Activated B cell treated with CpG ODN at 0.5 μM for 24 hours (primary cell): ENCODE data around the gene RTN4RL2. TPM values are rescaled to one million over a fixed set of nuclear protein-coding genes. Genes with fewer than 3 reads are reported as not detected.
A peak's percentile ranks its signal among the peaks of the same experiment; 100 is the strongest.

Source experiments
- ATAC-seq: fragments of 200-7000 bp; cut with Tn5 transposase; one replicate; pipeline ENCODE4 v1.10.0; 2021; ENCODE audit warnings: low read depth, mild to moderate bottlenecking, moderate library complexity
- CTCF ChIA-PET: fragments of 350-600 bp; sonication (Branson Sonifier 250); formaldehyde crosslinking; loops from one replicate; lab custom pipeline; 2021; ENCODE audit warnings: antibody characterized with exemption; lab: Charles Lee
- POLR2A ChIA-PET: fragments of 350-600 bp; sonication (Branson Sonifier 250); formaldehyde crosslinking; loops from one replicate; lab custom pipeline; 2021; ENCODE audit warnings: antibody characterized with exemption; lab: Charles Lee
- DNase-seq: peaks from one replicate; pipeline ENCODE4 v3.0.0; 2022
- H3K27ac Mint-ChIP-seq: one replicate; pipeline ENCODE4 v1.8.0; 2020; ENCODE audit warnings: mixed read lengths
- H3K27me3 Mint-ChIP-seq: one replicate; pipeline ENCODE4 v1.8.0; 2021; ENCODE audit warnings: mixed read lengths
- H3K36me3 Mint-ChIP-seq: one replicate; pipeline ENCODE4 v1.8.0; 2021; ENCODE audit warnings: low read depth, mixed read lengths
- H3K4me1 Mint-ChIP-seq: one replicate; pipeline ENCODE4 v1.8.0; 2021; ENCODE audit warnings: mixed read lengths
- H3K4me3 Mint-ChIP-seq: one replicate; pipeline ENCODE4 v1.8.0; 2020; ENCODE audit warnings: mild to moderate bottlenecking, mixed read lengths
- H3K9me3 Mint-ChIP-seq: one replicate; pipeline ENCODE4 v1.8.0; 2020; ENCODE audit warnings: mixed read lengths
- intact Hi-C: fragments of 100-400 bp; cut with micrococcal nuclease; formaldehyde crosslinking; loops from one replicate; pipeline ENCODE4 v1.15.1; 2024
- total RNA-seq: library from RNA; stranded (reverse); gene quantifications from 2 replicates; pipeline ENCODE4 v1.2.3, GENCODE V29; 2022
- TF ChIP-seq, protein P1 (sequence below): fragments of 200-600 bp; IDR thresholded peaks from one replicate; pipeline ENCODE4 v1.8.0; 2022; ENCODE audit warnings: antibody characterized with exemption, mild to moderate bottlenecking

Gene RTN4RL2
- total RNA-seq, 1 donor from 2014 or later: 0.13 TPM

DNA sequence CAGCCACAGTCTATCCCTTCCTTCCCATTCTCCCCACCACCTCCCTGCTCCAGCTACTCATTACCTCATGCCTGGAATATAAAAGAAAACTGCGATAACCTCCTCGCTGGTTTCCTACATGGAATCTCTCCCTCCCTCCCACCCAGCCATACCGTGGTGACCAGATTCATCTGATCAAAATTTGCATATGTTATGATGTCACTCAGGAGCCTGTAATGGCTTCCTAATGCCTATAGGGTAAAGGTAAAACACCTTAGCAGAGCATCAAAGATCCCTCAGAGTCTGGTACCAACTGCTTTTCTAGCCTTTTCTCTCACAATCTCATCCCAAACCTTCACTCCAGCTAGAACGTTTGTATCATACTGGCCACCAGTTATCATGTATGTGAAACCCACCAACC is 19.6 kb downstream of the RTN4RL2 start:
- intact Hi-C loops: loop anchor here (1.0 to 5.0 kb wide), 3 partner anchors 35 to 317 kb away; partner anchors contain the start of gene SLC43A1
- POLR2A ChIA-PET: interaction anchor here (1.2 kb wide), 1 partner anchor 21 kb away, joined by 4 read pairs; no protein-coding TSS in a partner anchor
- Mint-ChIP-seq H3K27ac (no peak overlapping the region), H3K36me3 (peaks cover 1% of the 10 kb centered on the region), H3K4me1 (peaks cover 60% of the 10 kb centered on the region), H3K4me3 (no peak overlapping the region), H3K27me3 (peaks cover 7% of the 10 kb centered on the region), H3K9me3 (no peaks in the 10 kb centered on the region)
- CTCF ChIA-PET: interaction anchor here (0.7 to 9.9 kb wide), 3 partner anchors 14 to 134 kb away, joined by 3 to 191 read pairs (median 7); partner anchors contain the start of gene RTN4RL2
- TF ChIP-seq, protein P1, sequence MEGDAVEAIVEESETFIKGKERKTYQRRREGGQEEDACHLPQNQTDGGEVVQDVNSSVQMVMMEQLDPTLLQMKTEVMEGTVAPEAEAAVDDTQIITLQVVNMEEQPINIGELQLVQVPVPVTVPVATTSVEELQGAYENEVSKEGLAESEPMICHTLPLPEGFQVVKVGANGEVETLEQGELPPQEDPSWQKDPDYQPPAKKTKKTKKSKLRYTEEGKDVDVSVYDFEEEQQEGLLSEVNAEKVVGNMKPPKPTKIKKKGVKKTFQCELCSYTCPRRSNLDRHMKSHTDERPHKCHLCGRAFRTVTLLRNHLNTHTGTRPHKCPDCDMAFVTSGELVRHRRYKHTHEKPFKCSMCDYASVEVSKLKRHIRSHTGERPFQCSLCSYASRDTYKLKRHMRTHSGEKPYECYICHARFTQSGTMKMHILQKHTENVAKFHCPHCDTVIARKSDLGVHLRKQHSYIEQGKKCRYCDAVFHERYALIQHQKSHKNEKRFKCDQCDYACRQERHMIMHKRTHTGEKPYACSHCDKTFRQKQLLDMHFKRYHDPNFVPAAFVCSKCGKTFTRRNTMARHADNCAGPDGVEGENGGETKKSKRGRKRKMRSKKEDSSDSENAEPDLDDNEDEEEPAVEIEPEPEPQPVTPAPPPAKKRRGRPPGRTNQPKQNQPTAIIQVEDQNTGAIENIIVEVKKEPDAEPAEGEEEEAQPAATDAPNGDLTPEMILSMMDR: no peak
- no peak for DNase-seq
- ATAC-seq: no peak

DNA sequence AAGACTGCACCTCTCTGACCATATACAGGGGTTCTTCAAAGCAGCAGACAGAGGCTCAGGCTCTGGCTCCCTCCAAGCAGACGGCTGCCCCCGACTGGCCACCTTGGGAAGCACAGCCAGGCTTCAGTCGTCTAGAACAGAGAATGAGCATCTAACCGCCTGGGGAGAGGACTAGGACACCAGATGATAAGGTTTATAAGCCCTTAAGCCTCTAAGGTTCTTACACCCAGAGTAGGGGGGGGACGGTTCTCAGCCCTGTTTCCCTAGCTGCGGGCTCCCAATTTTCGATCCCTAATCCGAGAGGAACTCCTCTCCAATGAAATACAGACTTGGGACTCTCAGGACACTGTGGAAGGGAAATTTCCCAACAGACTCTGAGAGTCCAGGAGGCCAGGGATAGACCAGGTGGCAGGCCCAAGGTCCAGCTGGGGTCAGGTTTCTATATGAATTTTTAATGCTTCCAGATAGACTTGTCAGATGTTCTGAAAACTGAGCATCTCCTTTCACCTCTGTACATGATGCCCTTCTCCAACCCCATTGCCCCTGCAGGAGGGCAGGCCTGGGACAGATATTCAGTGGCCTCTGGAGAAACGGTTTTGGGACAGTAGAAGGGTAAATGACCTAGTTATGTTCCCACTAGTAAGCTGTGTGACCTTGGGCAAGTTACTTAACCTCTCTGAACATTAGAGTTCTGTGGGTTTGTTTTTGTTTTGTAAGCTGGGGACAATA is 20.2 kb downstream of the RTN4RL2 start:
- H3K27ac Mint-ChIP-seq: no peak overlapping the region
- peaks cover 3% of the 10 kb centered on the region for H3K36me3 Mint-ChIP-seq
- DNase-seq: peak; percentile 47
- no peak overlapping the region for H3K4me3 Mint-ChIP-seq
- peaks cover 7% of the 10 kb centered on the region for H3K27me3 Mint-ChIP-seq
- ChIA-PET POLR2A (interaction anchor here (1.2 kb wide), 1 partner anchor 22 kb away, joined by 4 read pairs; no protein-coding TSS in a partner anchor), CTCF (interaction anchor here (0.7 to 9.9 kb wide), 5 partner anchors 13 to 164 kb away, joined by 3 to 191 read pairs (median 4); partner anchors contain the start of gene RTN4RL2)
- no peaks in the 10 kb centered on the region for H3K9me3 Mint-ChIP-seq
- intact Hi-C loops: loop anchor here (1.0 to 5.0 kb wide), 3 partner anchors 35 to 317 kb away; partner anchors contain the start of gene SLC43A1
- H3K4me1 Mint-ChIP-seq: peaks cover 59% of the 10 kb centered on the region
- TF ChIP-seq, protein P1: no peak
- peak; percentile 29 for ATAC-seq

DNA sequence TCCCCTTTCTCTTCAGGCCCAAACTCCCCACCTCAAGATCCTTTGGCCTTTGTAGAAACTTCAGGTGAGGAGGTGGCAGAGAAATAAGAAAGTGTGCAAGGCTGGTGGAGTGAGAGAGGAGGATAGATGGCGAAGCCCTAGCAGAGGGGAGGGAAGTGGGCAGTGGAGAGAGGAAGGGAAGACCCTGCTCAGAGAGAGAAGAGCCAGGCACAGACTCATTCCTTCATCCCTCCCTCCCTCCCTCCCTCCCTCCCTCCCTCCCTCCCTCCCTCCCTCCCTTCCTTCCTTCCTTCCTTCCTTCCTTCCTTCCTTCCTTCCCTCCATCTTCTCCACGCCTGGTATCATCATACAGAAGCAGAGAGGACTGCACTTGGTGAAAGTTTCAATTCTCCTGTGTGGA is 21.0 kb downstream of the RTN4RL2 start:
- ChIA-PET CTCF (interaction anchor here (1.3 to 9.9 kb wide), 5 partner anchors 12 to 163 kb away, joined by 4 to 191 read pairs (median 7); partner anchors contain the start of gene RTN4RL2), POLR2A (interaction anchor here (0.9 to 1.3 kb wide), 3 partner anchors 12 to 23 kb away, joined by 4 to 9 read pairs (median 6); no protein-coding TSS in a partner anchor)
- no peak for ATAC-seq
- Mint-ChIP-seq H3K4me1 (peaks cover 55% of the 10 kb centered on the region), H3K27ac (no peak overlapping the region), H3K27me3 (peaks cover 5% of the 10 kb centered on the region), H3K36me3 (peaks cover 3% of the 10 kb centered on the region), H3K4me3 (no peak overlapping the region), H3K9me3 (no peaks in the 10 kb centered on the region)
- no peak for DNase-seq
- intact Hi-C loops: loop anchor here (5.0 kb wide), 2 partner anchors 74 to 316 kb away; no protein-coding TSS in a partner anchor
- TF ChIP-seq, protein P1: no peak

GRCh38 chr11:57481915-57482781 is 21.8 kb downstream of the RTN4RL2 start:
- intact Hi-C loops: loop anchor here (2.0 to 5.0 kb wide), 5 partner anchors 45 to 315 kb away; partner anchors contain the start of gene UBE2L6
- POLR2A ChIA-PET: interaction anchor here (0.6 to 1.3 kb wide), 8 partner anchors 11 to 188 kb away, joined by 3 to 11 read pairs (median 4); partner anchors contain the start of genes RTN4RL2 and TIMM10
- no peak overlapping the region for H3K27ac Mint-ChIP-seq
- peaks cover 3% of the 10 kb centered on the region for H3K36me3 Mint-ChIP-seq
- no peaks in the 10 kb centered on the region for H3K9me3 Mint-ChIP-seq
- TF ChIP-seq, protein P1: no peak
- H3K27me3 Mint-ChIP-seq: peaks cover 1% of the 10 kb centered on the region
- DNase-seq: no peak
- peaks cover 51% of the 10 kb centered on the region for H3K4me1 Mint-ChIP-seq
- H3K4me3 Mint-ChIP-seq: peak overlapping the region; percentile 79
- CTCF ChIA-PET: interaction anchor here (0.9 to 9.9 kb wide), 7 partner anchors 11 to 137 kb away, joined by 3 to 191 read pairs (median 5); partner anchors contain the start of gene RTN4RL2
- ATAC-seq: no peak
